ENCODE measurements around the gene ADD3. TPM values are rescaled to one million over a fixed set of nuclear protein-coding genes. Genes with fewer than 3 reads are reported as not detected.

The ADD3 gene
- total and polyA plus RNA-seq, 2 experiments from 2014 or later = 83.2 to 216 TPM

DNA sequence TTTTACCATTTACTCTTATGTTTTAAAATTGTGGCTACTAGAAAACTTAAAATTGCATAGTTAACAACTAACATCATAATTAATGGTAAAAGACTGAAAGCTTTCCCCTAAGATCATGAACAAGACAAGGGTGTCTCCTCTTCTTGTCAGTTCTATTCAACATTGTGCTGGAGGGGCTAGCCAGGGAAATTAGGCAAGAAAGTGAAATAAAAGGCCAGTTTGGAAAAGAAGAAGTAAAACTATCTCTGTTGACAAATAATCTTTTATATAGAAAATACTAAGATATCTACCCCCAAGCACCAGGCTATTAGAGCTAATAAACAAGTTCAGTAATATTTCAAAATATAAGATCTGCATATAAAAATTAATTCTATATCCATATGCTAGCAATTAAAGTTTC, 152.7 kb downstream of the ADD3 start:
- H3K27ac ChIP-seq = no peak overlapping the region
- no peak for DNase-seq (ENCODE audit: low spot score)

DNA sequence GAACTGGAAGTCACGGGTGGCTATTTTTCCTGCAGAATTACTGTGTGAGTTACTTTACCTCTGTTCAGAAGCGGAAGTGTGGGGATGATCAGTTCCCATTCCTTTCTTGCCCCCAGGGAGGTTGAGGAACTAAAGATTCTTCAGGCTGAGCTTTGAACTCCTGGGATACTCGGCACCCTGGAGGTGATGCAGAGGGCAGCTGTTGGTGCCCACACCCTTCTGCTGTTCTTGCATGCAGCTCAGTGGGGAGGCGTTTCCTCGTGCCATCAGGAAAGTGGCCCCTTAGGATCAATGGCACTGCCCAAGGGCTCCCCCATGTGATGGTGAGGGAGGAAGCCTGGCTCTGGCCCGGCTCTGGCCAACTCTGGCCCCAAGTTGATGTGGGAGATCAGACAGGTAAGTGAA, 155.0 kb downstream of the ADD3 start:
- Histone ChIP-seq H3K9me3 (ENCODE audit: low read depth) (no peaks in the 10 kb centered on the region), H2AFZ (no peak overlapping the region), H3K4me1 (ENCODE audit: insufficient read depth) (no peaks in the 10 kb centered on the region), H3K27me3 (peaks cover 5% of the 10 kb centered on the region), H3K27ac (no peak overlapping the region), H3K79me2 (no peaks in the 10 kb centered on the region), H3K9me2 (replicated peaks; ENCODE audit: insufficient read depth) (no peaks in the 10 kb centered on the region), H3K4me2 (no peak overlapping the region), H3K36me3 (replicated peaks; ENCODE audit: insufficient read depth, low read depth) (no peaks in the 10 kb centered on the region), H4K20me1 (ENCODE audit: insufficient read depth, poor library complexity, severe bottlenecking) (no peaks in the 10 kb centered on the region), H3K4me3 (no peak overlapping the region)
- no peak for DNase-seq (ENCODE audit: low spot score)
- 54% methylated on average over 6 of the region's 6 CpGs for WGBS (ENCODE audit: low lambda C conversion rate, missing lambda C conversion rate)
- TF ChIP-seq EZH2 (IDR thresholded peaks at IDR 0.05; ENCODE audit: borderline replicate concordance) (no peak), EZH2phosphoT487 (IDR thresholded peaks at IDR 0.05; ENCODE audit: low read depth, severe bottlenecking, unreplicated experiment) (no peak), CTCF (IDR thresholded peaks at IDR 0.05; ENCODE audit: poor library complexity) (no peak)

More for the DNA sequence above, 152.7 kb downstream of the ADD3 start:
- H2AFZ ChIP-seq = no peak overlapping the region
- no peaks in the 10 kb centered on the region for H3K4me1 ChIP-seq (ENCODE audit: insufficient read depth)
- H4K20me1 ChIP-seq (ENCODE audit: insufficient read depth, poor library complexity, severe bottlenecking) = no peaks in the 10 kb centered on the region
- H3K4me3 ChIP-seq = no peak overlapping the region
- H3K4me2 ChIP-seq = no peak overlapping the region
- H3K27me3 ChIP-seq = no peaks in the 10 kb centered on the region
- H3K9me2 ChIP-seq (replicated peaks; ENCODE audit: insufficient read depth) = no peaks in the 10 kb centered on the region
- H3K9me3 ChIP-seq (ENCODE audit: low read depth) = no peaks in the 10 kb centered on the region
- TF ChIP-seq EZH2 (IDR thresholded peaks at IDR 0.05; ENCODE audit: borderline replicate concordance) = no peak
- no peak for TF ChIP-seq CTCF (IDR thresholded peaks at IDR 0.05; ENCODE audit: poor library complexity)
- TF ChIP-seq EZH2phosphoT487 (IDR thresholded peaks at IDR 0.05; ENCODE audit: low read depth, severe bottlenecking, unreplicated experiment) = no peak
- H3K36me3 ChIP-seq (replicated peaks; ENCODE audit: insufficient read depth, low read depth) = no peaks in the 10 kb centered on the region
- H3K79me2 ChIP-seq = no peaks in the 10 kb centered on the region

DNA sequence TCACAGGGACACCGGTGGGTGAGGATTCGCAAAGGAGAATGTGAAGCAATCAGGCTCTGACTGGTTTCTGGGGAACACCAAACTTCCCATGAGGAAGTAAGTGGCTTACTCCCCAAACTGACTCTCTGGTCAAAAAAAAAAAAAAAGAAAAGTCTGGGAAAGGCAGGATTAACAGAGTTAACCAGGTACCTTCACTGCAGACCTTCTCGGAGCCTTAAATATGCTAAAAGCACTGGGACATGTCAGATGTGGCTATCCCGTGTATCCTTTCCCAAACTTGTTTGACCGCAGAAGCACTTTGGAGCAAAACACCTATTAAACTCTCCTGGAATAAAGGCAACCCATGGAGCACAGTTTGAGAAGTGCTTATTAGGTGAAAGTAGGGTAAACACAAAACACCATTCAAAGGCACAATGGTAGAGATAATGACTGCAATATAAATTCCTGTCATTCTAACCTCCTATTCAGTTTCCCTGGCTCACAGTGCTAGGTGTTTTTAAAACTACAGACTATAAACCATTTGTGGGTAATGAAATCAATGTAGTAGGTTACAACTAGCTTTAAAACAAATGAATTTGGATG, 155.5 kb downstream of the ADD3 start:
- 36% methylated on average over 5 of the region's 5 CpGs for WGBS (ENCODE audit: low lambda C conversion rate, missing lambda C conversion rate)
- no peak for TF ChIP-seq CTCF (IDR thresholded peaks at IDR 0.05; ENCODE audit: poor library complexity)
- no peak for TF ChIP-seq EZH2phosphoT487 (IDR thresholded peaks at IDR 0.05; ENCODE audit: low read depth, severe bottlenecking, unreplicated experiment)
- no peak for TF ChIP-seq EZH2 (IDR thresholded peaks at IDR 0.05; ENCODE audit: borderline replicate concordance)
- no peak overlapping the region for H3K4me3 ChIP-seq
- H3K36me3 ChIP-seq (replicated peaks; ENCODE audit: insufficient read depth, low read depth) = no peaks in the 10 kb centered on the region
- no peaks in the 10 kb centered on the region for H3K9me3 ChIP-seq (ENCODE audit: low read depth)
- no peaks in the 10 kb centered on the region for H4K20me1 ChIP-seq (ENCODE audit: insufficient read depth, poor library complexity, severe bottlenecking)
- no peak overlapping the region for H3K4me2 ChIP-seq
- H2AFZ ChIP-seq = no peak overlapping the region
- H3K4me1 ChIP-seq (ENCODE audit: insufficient read depth) = no peaks in the 10 kb centered on the region
- H3K27me3 ChIP-seq = peaks cover 7% of the 10 kb centered on the region
- no peak overlapping the region for H3K27ac ChIP-seq
- H3K9me2 ChIP-seq (replicated peaks; ENCODE audit: insufficient read depth) = no peaks in the 10 kb centered on the region
- H3K79me2 ChIP-seq = no peaks in the 10 kb centered on the region
- no peak for DNase-seq (ENCODE audit: low spot score)

DNA sequence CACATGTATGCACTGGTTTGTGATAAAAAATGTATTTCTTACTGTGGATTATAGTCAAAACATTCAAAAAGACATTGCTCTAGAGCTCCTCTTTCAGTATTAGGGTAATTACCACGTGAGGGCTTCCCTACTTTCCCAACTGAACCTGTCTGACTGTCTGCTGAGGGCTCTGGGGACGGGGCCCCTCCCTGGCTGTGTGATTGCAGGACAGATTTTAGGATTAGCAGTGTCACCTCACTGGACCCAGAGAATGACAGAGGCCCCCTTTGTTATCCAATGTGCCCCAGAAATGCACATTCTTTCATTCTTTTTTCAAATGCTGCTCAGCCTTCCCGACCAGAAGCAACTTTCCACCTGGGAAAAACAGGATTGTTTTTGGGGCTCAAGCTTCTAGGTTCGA, 156.1 kb downstream of the ADD3 start:
- H3K4me1 ChIP-seq (ENCODE audit: insufficient read depth) = no peaks in the 10 kb centered on the region
- no peak overlapping the region for H3K4me2 ChIP-seq
- WGBS (ENCODE audit: low lambda C conversion rate, missing lambda C conversion rate) = 29% methylated on average over 4 of the region's 4 CpGs
- no peaks in the 10 kb centered on the region for H4K20me1 ChIP-seq (ENCODE audit: insufficient read depth, poor library complexity, severe bottlenecking)
- H3K9me2 ChIP-seq (replicated peaks; ENCODE audit: insufficient read depth) = no peaks in the 10 kb centered on the region
- H3K79me2 ChIP-seq = no peaks in the 10 kb centered on the region
- no peak overlapping the region for H3K4me3 ChIP-seq
- peaks cover 7% of the 10 kb centered on the region for H3K27me3 ChIP-seq
- no peak overlapping the region for H2AFZ ChIP-seq
- no peak overlapping the region for H3K27ac ChIP-seq
- H3K36me3 ChIP-seq (replicated peaks; ENCODE audit: insufficient read depth, low read depth) = no peaks in the 10 kb centered on the region
- no peak for DNase-seq (ENCODE audit: low spot score)
- H3K9me3 ChIP-seq (ENCODE audit: low read depth) = no peaks in the 10 kb centered on the region
- TF ChIP-seq EZH2phosphoT487 (IDR thresholded peaks at IDR 0.05; ENCODE audit: low read depth, severe bottlenecking, unreplicated experiment) (no peak), CTCF (IDR thresholded peaks at IDR 0.05; ENCODE audit: poor library complexity) (no peak), EZH2 (IDR thresholded peaks at IDR 0.05; ENCODE audit: borderline replicate concordance) (no peak)

Measured in hepatocyte (in vitro differentiated cells).